GM19043 (cell line): ENCODE measurements around the gene WNT2.
"Not testable (repeated sequence)": the region's sequence is repeated elsewhere in the genome, so short reads cannot be mapped to it uniquely, and the experiment has no call there.

Experiments
- ATAC-seq: cut with Tn5 transposase; IDR thresholded peaks from one replicate; pipeline ENCODE4 v1.9.1; 2021; ENCODE audit warnings: low read depth; ENCODE audit not compliant: unreplicated experiment

The WNT2 gene

DNA sequence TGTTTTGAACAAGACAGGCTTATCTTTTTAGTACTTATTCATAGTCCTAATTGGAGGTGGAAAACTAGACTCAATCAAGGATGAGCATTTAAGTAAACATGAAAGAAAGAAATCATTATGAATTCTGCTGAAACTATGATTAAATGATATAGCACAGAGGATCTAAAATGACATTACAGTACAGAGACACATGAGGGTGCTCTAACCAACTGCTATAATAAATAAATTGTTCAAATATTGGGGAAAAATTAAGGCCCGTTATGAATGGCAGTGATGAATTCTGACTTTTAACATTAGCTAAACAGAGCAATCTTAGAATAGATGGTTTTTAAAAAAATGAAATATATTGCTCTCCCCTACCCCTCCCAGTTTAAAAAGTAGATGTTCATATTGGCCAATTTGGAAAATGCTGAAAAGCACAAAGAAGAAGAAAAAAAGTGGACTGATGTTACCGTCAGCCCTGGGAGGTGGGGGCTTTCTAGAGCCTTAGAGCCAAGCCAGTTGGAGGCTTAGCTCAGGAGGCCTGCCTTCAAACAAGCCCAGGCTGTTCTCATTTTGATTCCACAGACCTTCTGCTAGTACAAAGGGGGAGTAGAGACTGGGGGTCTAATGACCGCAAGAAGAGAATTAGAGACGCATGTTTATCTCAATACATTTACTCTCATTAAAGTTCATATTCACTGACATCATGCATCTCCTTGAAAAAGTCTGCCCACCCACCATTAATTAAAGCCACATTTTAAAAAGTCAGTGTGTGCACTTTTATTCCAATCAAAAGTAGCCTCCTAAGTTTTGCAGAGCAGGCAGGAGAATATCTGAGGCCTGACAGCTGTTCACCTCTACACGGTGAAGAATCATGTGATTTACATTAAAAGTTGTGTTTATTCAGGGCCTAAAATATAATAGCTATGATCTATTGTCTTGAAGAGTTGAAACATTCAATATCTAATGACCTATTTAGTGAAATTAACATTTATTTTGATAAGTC lies 10.0 kb downstream of the WNT2 start:
- ATAC-seq = no peak

DNA sequence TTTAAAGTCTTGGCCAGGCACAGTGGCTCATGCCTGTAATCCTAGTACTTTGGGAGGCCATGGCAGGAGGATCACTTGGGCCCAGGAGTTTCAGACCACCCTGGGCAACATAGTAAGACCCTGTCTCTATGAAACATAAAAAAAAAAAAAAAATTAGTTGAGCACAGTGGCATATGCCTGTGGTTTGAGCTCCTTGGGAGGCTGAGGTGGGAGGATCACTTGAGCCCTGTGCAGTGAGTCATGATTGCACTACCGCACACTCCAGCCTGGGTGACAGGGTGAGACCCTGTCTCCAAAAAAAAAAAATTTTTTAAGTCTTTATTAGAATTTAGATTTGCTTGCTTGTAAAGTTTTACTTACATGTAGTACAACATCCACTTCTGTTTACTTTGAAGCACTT lies 14.0 kb downstream of the WNT2 start:
- ATAC-seq = no peak

DNA sequence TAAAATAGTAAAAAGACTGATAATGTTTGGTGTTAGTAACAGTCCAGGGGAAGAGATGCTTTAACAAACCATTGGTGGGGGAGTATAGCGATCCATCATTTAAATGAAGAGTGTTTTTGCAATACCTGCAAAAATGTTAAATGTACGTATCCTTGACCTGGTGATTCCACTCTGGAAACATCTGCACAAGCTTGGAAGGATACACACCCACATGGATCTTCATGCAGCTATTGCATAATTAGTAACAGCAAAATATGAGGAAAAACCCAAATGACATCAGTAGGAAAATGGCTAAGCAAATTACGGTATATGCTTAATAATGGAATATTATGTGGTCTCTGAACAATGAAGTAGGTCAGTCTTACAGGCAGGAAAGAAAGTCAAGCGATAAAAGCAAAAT lies 20.5 kb downstream of the WNT2 start:
- ATAC-seq = no peak

DNA sequence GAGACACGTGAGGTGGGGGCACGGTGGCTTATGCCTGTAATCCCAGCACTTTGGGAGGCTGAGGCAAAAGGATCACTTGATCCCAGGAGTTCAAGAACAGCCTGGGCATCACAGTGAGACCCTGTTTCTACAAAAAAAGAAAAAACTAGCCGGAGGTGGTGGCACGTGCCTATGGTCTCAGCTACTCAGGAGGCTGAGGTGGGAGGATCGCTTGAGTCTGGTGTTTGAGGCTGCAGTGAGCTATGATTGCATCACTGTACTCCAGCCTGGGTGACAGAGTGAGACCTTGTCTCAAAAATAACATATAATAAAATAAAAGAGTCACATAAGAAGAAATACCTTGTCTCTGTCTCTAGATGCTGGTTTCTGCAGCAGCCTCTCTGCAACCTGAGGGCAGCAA lies 22.4 kb downstream of the WNT2 start:
- not testable (repeated sequence) for ATAC-seq

DNA sequence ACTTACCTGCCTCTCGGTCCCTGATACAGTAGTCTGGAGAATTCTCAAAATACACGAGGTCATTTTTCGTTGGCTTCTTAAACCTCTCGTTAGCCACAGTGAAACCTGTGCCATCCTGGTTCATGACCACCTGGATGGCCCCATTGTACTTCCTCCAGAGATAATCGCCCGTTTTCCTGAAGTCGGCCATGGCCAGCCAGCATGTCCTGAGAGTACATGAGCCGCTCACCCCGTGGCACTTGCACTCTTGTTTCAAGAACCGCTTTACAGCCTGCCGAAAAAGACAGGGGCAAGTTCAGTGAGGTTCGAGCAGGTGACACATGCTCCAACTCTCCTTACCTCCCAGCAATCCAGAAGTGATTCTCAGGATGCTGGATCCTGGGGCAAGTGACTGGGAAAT lies 25.3 kb downstream of the WNT2 start:
- no peak for ATAC-seq

DNA sequence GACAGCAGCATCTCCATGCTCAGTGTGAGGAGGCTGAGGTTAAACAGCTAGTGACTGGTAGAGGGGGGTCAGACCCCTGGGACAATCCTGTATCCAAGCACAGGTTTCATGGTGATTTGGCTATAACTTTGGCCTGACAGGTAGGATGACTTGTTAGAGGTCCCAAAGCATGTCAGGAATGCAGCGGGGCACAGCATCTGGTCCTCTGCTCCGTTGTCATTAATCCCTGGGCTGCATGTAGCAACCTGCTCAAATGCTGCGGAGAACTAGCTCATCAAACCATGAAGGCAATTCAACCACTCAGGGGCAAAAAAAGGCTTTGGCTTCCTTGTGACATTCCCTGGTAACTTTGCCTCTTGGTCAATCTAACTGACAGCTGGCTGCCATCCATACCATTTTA lies 26.8 kb downstream of the WNT2 start:
- ATAC-seq = no peak

DNA sequence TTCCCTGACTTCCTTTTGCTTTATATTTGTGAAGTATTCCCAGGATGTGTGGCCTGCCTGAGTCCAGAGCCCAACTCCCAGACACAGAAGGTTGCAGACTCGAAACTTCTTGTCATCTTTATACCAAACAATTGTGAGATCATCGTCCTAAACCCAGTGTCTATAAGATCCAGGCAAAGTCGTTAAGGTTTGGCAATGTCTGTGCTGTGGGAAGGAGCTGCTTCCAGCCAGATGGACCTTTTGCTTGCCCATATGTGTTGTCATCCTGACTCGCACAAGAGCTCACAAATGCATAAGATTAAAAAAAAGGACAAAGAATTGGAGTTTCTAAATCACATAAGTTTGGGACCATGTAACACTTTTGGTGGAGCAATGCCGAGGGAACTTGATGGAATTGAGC lies 37.0 kb downstream of the WNT2 start:
- no peak for ATAC-seq

DNA sequence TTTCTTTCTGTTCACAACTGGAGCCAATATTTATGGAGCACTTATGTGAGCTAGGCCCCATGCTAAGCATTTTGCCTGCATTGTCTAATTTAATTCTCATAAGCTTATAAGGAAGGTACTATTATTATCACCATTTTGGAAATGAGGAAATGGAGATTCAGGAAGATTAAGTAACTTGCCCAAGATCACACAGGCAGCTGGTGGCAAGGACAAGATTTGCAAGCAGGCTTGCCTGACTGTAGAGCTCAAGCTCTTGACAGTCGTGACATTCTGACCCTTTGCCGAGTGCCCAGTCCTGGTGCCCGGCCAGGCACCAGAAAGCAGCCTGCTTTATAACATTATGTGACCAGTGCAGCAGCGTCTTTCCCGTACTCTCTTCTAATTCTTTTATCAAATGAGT lies 38.2 kb downstream of the WNT2 start:
- ATAC-seq = no peak

DNA sequence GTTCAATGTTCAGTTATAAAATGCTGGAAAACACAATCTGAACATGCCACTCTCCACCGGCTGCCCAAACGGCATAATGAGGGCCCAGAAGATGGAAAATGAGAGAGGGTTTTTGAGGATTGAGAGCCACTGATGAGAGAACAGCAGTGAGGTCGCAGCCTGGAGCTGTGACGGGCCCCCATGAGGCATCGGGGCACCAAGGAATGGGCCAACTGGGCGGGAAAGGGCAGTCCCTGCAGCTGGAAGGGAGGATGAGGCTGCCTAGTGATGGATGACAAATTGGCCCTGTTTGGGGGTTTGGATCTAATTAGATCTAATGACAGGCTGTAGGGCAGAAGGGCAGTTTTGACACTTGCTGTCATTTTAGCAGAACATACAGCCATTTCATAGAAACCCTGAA lies 39.1 kb downstream of the WNT2 start:
- ATAC-seq = no peak

DNA sequence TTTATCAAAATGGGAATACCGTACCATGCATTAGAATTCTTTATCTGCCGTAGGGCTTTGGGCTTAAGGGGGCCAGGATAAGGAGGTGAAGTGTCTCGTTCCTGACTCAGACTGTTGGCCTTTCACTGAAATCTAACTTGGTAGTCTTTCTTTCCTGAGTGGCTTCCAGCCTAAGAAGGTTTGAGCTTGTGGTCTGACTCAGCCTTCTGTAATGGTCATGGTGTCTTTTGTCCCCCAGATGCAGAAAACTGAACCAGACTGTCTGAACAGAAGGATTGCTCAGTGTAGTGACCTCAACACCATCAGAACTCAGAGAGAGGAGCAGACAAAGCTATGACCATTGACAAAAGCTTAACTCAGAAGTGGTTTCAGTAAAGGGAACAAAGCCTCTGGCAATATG lies 39.5 kb downstream of the WNT2 start:
- ATAC-seq = no peak

DNA sequence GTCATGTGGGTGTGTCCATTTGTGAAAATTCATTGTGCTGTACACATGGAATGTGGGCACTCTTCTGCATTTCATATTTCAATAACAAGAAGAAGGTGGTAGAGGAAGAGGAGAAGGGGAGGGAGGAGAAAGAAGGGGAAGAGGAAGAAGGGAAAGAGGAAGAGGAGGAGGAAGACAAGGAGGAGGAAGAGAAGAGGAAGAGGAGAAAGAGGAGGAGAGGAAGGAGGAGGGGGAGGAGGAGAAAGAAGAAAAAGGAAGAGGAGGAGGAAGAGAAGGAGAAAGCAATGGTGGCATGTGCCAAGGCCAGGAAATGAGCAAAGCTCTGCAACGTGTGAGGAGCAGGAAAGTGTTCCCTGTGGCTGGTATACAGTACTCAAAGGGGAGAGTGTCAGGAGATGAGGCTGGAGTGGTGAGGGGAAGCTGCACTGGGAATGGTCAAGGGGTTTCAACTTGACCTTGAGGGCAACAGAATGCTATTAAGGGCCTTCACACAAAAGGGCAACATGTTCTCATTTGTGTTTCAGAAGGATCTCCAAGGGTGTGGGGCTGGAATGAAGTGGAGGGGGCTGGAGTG lies 40.5 kb downstream of the WNT2 start:
- ATAC-seq = no peak

DNA sequence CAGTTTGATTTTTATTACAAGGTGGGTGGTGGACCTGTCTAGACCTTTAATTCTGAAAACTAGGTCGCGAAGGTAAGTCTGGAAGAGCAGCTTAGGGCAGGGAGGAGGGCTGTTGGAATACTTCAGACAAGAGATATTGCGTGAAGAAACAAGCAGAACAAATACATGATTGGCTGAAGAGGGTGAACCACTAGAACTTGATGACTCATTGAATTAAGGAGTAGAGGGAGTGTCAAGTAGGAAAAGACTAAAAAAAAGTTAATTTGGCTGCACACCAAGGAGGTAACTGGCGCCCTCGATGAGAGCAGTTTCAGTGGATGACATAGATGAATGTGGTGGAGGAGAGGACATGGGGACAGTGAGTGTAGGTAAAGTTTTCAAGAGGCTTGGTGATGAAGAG lies 41.3 kb downstream of the WNT2 start:
- ATAC-seq = no peak

DNA sequence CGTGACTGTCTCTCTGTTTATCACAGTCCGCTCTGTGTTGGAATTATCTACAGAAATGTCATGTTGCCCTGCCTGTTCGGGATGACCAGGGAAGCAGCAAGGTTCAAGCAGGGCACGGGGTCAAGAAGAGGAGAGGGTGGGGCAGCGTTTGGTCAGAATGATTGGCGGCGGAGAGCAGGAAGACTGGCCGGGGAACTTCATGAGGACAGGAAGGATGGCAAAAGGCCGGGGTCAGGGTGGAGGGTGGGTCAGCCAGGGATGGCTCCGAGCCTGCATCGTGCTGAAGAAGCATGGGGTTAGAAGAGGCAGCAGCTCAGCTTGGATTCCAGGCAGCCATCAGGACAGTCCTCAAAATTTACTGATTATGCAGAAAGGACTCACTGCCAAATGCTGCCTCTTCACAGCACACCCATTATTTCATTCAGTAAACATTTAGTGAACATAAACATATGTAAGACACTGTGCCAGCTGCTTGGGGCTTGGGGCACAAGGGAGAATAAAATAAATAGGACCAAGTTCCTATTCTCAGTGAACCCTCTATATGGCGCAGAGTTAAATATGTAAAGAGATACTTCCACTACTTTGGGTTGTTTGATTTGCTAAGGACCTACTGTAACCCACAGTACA lies 42.8 kb downstream of the WNT2 start:
- ATAC-seq = no peak

DNA sequence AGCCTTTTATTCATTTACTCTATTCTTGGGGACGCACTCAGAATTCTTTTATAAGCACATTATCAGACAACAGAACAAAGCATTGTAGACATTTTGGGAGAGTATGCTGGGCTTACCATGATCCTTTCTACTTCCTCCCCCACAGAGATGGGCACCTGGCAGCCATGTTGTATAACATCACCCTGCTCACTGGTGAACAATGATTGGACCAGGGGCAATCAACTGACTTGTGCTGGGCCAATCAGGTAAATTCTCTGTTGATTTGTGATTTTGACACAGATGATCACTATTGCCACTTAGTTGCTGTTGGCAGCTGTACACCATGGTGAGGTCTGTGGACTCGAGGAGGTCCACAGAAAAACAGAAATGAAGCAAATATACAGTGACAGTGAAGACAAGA lies 43.7 kb downstream of the WNT2 start:
- ATAC-seq = no peak

DNA sequence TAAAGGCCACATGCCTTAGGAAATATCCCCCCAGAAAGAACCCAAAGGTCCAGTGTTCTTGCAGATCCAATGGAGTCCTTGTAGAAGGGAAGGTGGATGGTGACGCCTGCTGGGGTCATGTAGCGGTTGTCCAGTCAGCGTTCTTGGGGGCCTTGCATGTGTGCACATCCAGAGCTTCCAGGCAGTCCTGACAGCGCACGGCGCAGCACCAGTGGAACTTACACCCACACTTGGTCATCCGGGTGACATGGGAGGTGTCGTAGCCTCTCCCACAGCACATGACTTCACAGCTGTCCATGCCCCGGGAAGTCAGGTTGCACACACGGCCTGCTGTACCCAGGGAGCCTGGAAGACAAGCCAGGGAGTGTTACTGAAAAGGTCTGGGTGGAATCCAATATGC lies 44.8 kb downstream of the WNT2 start:
- no peak for ATAC-seq

DNA sequence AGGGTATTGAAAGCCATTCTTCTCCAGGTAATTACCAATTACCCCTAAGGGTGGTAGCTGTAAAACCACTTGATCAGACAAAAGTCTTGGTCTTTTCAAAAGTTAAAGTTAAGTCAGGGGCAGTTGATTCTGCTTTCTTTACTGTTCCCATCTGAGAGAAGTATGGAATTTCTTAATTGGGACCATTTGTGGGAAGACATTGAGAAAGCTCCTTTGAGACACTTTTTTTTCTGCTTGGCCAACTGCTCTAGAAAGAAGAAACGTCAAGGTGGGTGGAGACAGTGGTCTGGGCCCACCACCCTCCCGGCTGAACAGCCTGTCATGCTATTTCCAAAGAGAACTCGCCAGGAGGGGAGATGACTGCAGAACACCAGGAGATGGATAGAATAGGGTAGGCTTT lies 45.3 kb downstream of the WNT2 start:
- ATAC-seq = no peak

DNA sequence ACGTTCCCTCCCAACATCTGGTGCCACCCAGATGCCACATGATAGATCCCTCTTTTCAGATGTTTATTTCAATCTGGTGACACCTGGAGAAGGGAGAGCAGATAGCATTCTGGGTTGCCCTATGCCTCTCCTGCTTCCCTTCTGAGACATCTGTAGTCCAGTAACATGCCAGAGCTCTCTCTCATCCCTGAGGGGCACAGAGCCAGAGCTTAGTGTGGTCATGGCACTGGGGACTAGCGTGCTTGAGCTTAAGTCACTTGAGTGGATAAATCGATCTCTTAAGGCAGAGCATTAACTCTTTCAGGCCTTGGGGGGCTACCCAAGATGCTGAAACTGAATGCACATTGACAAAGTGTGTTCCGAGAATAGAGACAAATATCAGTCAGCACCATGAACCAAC lies 47.9 kb downstream of the WNT2 start:
- no peak for ATAC-seq

DNA sequence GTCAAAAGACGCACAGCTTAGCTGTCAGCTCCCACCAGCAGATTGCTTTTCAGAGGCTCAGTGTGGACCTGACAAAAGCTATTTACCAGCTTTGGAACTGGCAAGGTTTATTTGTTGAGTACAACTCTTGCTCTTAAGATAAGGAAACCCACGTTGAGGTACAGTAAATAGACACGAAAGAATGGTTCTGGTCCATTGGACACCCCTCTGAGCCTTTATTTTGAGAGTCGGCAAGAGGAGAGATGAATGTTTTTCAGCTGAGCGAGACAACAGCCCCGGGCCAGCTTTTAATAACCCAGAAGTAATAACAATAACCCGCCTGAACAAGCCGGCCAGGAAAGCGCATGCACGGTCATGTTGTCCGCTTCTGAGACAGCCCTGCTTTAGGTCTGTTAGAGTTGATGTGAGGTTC lies 49.0 kb downstream of the WNT2 start:
- no peak for ATAC-seq

DNA sequence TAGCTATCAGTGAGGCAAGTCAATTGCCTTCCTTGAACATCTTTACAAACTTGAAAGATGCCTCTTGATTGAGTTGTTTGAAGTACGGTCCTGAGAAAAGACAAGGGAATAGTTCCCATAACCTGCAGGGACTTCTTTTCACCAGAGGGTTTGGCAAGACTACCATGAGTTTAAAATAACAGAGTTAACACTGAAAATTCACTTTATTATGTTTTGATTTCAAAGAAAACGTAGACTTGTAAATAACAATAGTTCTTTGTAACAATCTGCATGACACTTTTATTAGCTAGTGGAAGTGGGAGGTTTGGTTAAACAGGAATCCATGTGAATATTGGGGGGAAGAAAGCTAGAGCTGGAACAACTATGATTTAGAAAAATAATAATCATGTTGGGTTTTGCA lies 49.5 kb downstream of the WNT2 start:
- no peak for ATAC-seq

DNA sequence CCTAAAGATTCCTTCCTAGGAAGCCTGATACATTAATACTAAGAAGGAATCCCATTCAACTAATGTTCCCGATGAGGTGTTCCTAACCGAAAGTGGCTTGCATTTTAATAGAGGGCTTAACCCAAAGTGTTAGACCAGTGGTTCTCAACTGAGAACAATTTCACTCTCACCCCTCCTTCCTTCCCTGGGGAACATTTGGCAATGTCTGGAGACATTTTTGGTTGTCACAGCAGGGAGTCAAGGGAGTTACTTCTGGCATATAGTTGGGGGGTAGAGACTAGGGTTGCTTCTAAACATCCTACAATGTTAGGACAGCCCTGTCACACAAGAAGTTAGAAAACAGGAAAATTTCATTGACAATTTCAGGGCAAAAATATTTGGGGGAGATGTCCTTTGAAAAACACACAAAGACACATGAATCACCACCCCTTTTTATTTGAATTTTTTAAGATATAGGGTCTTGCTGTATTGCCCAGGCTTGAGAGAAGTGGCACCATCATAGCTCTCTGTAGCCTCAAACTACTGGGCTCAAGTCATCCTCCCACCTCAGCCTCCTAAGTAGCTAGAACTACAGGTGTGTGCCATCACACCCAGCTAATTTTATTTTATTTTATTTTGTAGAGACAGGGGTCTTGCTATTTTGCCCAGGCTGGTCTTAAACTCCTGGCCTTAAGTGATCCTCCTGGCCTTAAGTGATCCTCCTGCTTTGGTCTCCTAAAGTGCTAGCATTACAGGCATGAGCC lies 50.7 kb downstream of the WNT2 start:
- no peak for ATAC-seq

DNA sequence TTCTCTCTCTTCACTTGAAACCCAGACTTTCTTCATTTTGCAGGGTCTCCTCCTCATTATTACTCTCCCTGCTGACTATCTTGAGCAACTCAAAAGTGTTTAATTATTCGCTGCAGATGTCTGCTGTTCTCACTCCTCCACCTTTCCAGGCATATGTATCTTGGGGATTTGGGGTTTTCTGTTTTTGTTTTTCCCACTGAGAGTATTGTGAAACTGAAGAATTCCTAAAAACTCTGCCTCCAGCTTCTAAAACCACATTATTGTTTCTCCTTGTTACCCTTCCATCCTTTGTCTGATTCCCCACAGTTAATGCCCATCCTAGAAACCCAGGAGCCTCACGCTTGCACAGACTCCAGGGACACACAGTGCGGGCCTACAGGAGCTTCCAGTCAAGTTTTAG lies 51.3 kb downstream of the WNT2 start:
- ATAC-seq = no peak
